ENCODE measurements around the gene CREB3L2.

The CREB3L2 gene

GRCh38 chr7:137937202-137937560 lies 64.7 kb downstream of the CREB3L2 start:
- DNase-seq (ENCODE audit: low read depth): peak; percentile 69
- Histone ChIP-seq H3K9ac (ENCODE audit: low read length) (no peak overlapping the region), H3K4me3 (ENCODE audit: low read length) (no peak overlapping the region), H3K36me3 (ENCODE audit: control insufficient read depth, insufficient read depth, low read length, severe bottlenecking) (peaks cover 5% of the 10 kb centered on the region), H3K9me3 (ENCODE audit: control insufficient read depth, low read length) (no peaks in the 10 kb centered on the region), H3K27me3 (replicated peaks; ENCODE audit: control insufficient read depth, insufficient read depth, low read length) (no peaks in the 10 kb centered on the region), H3K4me1 (ENCODE audit: control insufficient read depth, insufficient read depth, low read length) (peaks cover 55% of the 10 kb centered on the region)

GRCh38 chr7:137936509-137937201 lies 65.2 kb downstream of the CREB3L2 start:
- no peaks in the 10 kb centered on the region for H3K27me3 ChIP-seq (replicated peaks; ENCODE audit: control insufficient read depth, insufficient read depth, low read length)
- no peak overlapping the region for H3K9ac ChIP-seq (ENCODE audit: low read length)
- H3K4me3 ChIP-seq (ENCODE audit: low read length): no peak overlapping the region
- peaks cover 53% of the 10 kb centered on the region for H3K4me1 ChIP-seq (ENCODE audit: control insufficient read depth, insufficient read depth, low read length)
- H3K36me3 ChIP-seq (ENCODE audit: control insufficient read depth, insufficient read depth, low read length, severe bottlenecking): peaks cover 4% of the 10 kb centered on the region
- no peaks in the 10 kb centered on the region for H3K9me3 ChIP-seq (ENCODE audit: control insufficient read depth, low read length)
- DNase-seq (ENCODE audit: low read depth): no peak

- H3K4me3 ChIP-seq (ENCODE audit: low read length): no peak overlapping the region
- H3K9ac ChIP-seq (ENCODE audit: low read length): no peak overlapping the region
- no peak for DNase-seq (ENCODE audit: low read depth)
- no peaks in the 10 kb centered on the region for H3K27me3 ChIP-seq (replicated peaks; ENCODE audit: control insufficient read depth, insufficient read depth, low read length)
- no peaks in the 10 kb centered on the region for H3K9me3 ChIP-seq (ENCODE audit: control insufficient read depth, low read length)
- H3K4me1 ChIP-seq (ENCODE audit: control insufficient read depth, insufficient read depth, low read length): peaks cover 50% of the 10 kb centered on the region
- no peaks in the 10 kb centered on the region for H3K36me3 ChIP-seq (ENCODE audit: control insufficient read depth, insufficient read depth, low read length, severe bottlenecking)
Observed at GRCh38 chr7:137935884-137936508, 65.9 kb downstream of the CREB3L2 start.

GRCh38 chr7:137934941-137935883 lies 66.7 kb downstream of the CREB3L2 start:
- DNase-seq (ENCODE audit: low read depth): no peak
- Histone ChIP-seq H3K4me1 (ENCODE audit: control insufficient read depth, insufficient read depth, low read length) (peaks cover 46% of the 10 kb centered on the region), H3K36me3 (ENCODE audit: control insufficient read depth, insufficient read depth, low read length, severe bottlenecking) (no peaks in the 10 kb centered on the region), H3K4me3 (ENCODE audit: low read length) (no peak overlapping the region), H3K9me3 (ENCODE audit: control insufficient read depth, low read length) (no peaks in the 10 kb centered on the region), H3K9ac (ENCODE audit: low read length) (no peak overlapping the region), H3K27me3 (replicated peaks; ENCODE audit: control insufficient read depth, insufficient read depth, low read length) (no peaks in the 10 kb centered on the region)

GRCh38 chr7:137934176-137934826 lies 67.6 kb downstream of the CREB3L2 start:
- Histone ChIP-seq H3K27me3 (replicated peaks; ENCODE audit: control insufficient read depth, insufficient read depth, low read length) (no peaks in the 10 kb centered on the region), H3K9ac (ENCODE audit: low read length) (no peak overlapping the region), H3K4me1 (ENCODE audit: control insufficient read depth, insufficient read depth, low read length) (peaks cover 39% of the 10 kb centered on the region), H3K4me3 (ENCODE audit: low read length) (no peak overlapping the region), H3K36me3 (ENCODE audit: control insufficient read depth, insufficient read depth, low read length, severe bottlenecking) (no peaks in the 10 kb centered on the region), H3K9me3 (ENCODE audit: control insufficient read depth, low read length) (no peaks in the 10 kb centered on the region)
- DNase-seq (ENCODE audit: low read depth): no peak

- H3K4me3 ChIP-seq (ENCODE audit: low read length): peak overlapping the region; percentile 65
- H3K36me3 ChIP-seq (ENCODE audit: control insufficient read depth, insufficient read depth, low read length, severe bottlenecking): no peaks in the 10 kb centered on the region
- peak; percentile 77 for DNase-seq (ENCODE audit: low read depth)
- no peaks in the 10 kb centered on the region for H3K9me3 ChIP-seq (ENCODE audit: control insufficient read depth, low read length)
- no peak overlapping the region for H3K9ac ChIP-seq (ENCODE audit: low read length)
- no peaks in the 10 kb centered on the region for H3K27me3 ChIP-seq (replicated peaks; ENCODE audit: control insufficient read depth, insufficient read depth, low read length)
- H3K4me1 ChIP-seq (ENCODE audit: control insufficient read depth, insufficient read depth, low read length): peaks cover 37% of the 10 kb centered on the region
Observed at GRCh38 chr7:137933270-137934017, 68.4 kb downstream of the CREB3L2 start.

- peaks cover 1% of the 10 kb centered on the region for H3K36me3 ChIP-seq (ENCODE audit: control insufficient read depth, insufficient read depth, low read length, severe bottlenecking)
- H3K4me1 ChIP-seq (ENCODE audit: control insufficient read depth, insufficient read depth, low read length): peaks cover 37% of the 10 kb centered on the region
- peak overlapping the region; percentile 65 for H3K4me3 ChIP-seq (ENCODE audit: low read length)
- H3K9me3 ChIP-seq (ENCODE audit: control insufficient read depth, low read length): no peaks in the 10 kb centered on the region
- DNase-seq (ENCODE audit: low read depth): peak; percentile 88
- no peak overlapping the region for H3K9ac ChIP-seq (ENCODE audit: low read length)
- H3K27me3 ChIP-seq (replicated peaks; ENCODE audit: control insufficient read depth, insufficient read depth, low read length): no peaks in the 10 kb centered on the region
Observed at GRCh38 chr7:137932881-137933269, 69.0 kb downstream of the CREB3L2 start.

- H3K36me3 ChIP-seq (ENCODE audit: control insufficient read depth, insufficient read depth, low read length, severe bottlenecking): peaks cover 9% of the 10 kb centered on the region
- H3K4me3 ChIP-seq (ENCODE audit: low read length): no peak overlapping the region
- peaks cover 32% of the 10 kb centered on the region for H3K4me1 ChIP-seq (ENCODE audit: control insufficient read depth, insufficient read depth, low read length)
- no peak for DNase-seq (ENCODE audit: low read depth)
- no peaks in the 10 kb centered on the region for H3K9me3 ChIP-seq (ENCODE audit: control insufficient read depth, low read length)
- H3K27me3 ChIP-seq (replicated peaks; ENCODE audit: control insufficient read depth, insufficient read depth, low read length): no peaks in the 10 kb centered on the region
- H3K9ac ChIP-seq (ENCODE audit: low read length): no peak overlapping the region
Observed at GRCh38 chr7:137931823-137932222, 70.1 kb downstream of the CREB3L2 start.

GRCh38 chr7:137930581-137930980 lies 71.3 kb downstream of the CREB3L2 start:
- peak; percentile 92 for DNase-seq (ENCODE audit: low read depth)
- H3K27me3 ChIP-seq (replicated peaks; ENCODE audit: control insufficient read depth, insufficient read depth, low read length): no peaks in the 10 kb centered on the region
- peaks cover 23% of the 10 kb centered on the region for H3K4me1 ChIP-seq (ENCODE audit: control insufficient read depth, insufficient read depth, low read length)
- H3K9ac ChIP-seq (ENCODE audit: low read length): no peak overlapping the region
- H3K9me3 ChIP-seq (ENCODE audit: control insufficient read depth, low read length): no peaks in the 10 kb centered on the region
- H3K4me3 ChIP-seq (ENCODE audit: low read length): no peak overlapping the region
- H3K36me3 ChIP-seq (ENCODE audit: control insufficient read depth, insufficient read depth, low read length, severe bottlenecking): peaks cover 18% of the 10 kb centered on the region

GRCh38 chr7:137928626-137929025 lies 73.3 kb downstream of the CREB3L2 start:
- Histone ChIP-seq H3K27me3 (replicated peaks; ENCODE audit: control insufficient read depth, insufficient read depth, low read length) (no peaks in the 10 kb centered on the region), H3K9me3 (ENCODE audit: control insufficient read depth, low read length) (no peaks in the 10 kb centered on the region), H3K9ac (ENCODE audit: low read length) (no peak overlapping the region), H3K4me1 (ENCODE audit: control insufficient read depth, insufficient read depth, low read length) (peaks cover 21% of the 10 kb centered on the region), H3K36me3 (ENCODE audit: control insufficient read depth, insufficient read depth, low read length, severe bottlenecking) (peaks cover 25% of the 10 kb centered on the region), H3K4me3 (ENCODE audit: low read length) (no peak overlapping the region)
- DNase-seq (ENCODE audit: low read depth): no peak

Data from adipocyte (in vitro differentiated cells).